Right ventricle myocardium inferior (tissue), 1 donor: ENCODE results near the gene TEX264. TPM values are rescaled to one million over a fixed set of nuclear protein-coding genes. Genes with fewer than 3 reads are reported as not detected.
"Not testable (repeated sequence)": the region's sequence is repeated elsewhere in the genome, so short reads cannot be mapped to it uniquely, and the experiment has no call there.

ENCODE experiments used
- ATAC-seq: fragments of 200-7000 bp; cut with Tn5 transposase; one replicate; pipeline ENCODE4 v1.9.1; 2020; ENCODE audit warnings: mild to moderate bottlenecking, moderate library complexity
- DNase-seq: peaks from one replicate; pipeline ENCODE4 v3.0.0; 2021; ENCODE audit errors: missing footprints
- intact Hi-C: fragments of 100-400 bp; cut with DNase I; formaldehyde crosslinking; loops from one replicate; pipeline ENCODE4 v1.11.0; 2022
- total RNA-seq: library from RNA; stranded (reverse); fragmentation: NEBNext Ultra II Directional; extraction: Animal tissue kit (Norgen Biotek cat#: 25700); gene quantifications from one replicate; pipeline ENCODE4 v1.2.1, GENCODE V29; 2021
- donor health status: DM: no; HTN: yes; CAD: no; lungs with severe emphysema.

The TEX264 gene
- total RNA-seq, 1 donor from 2014 or later, result 37.1 TPM

- DNase-seq (no peak), ATAC-seq (no peak)
- intact Hi-C loops, result no loop called here
Measured at GRCh38 chr3:51722362-51722761, 51.3 kb downstream of the TEX264 start.

GRCh38 chr3:51727500-51727899, 56.4 kb downstream of the TEX264 start:
- DNase-seq, result no peak
- intact Hi-C loops, result no loop called here
- no peak for ATAC-seq

- intact Hi-C loops, result no loop called here
- DNase-seq, result no peak
- no peak for ATAC-seq
Measured at GRCh38 chr3:51729042-51729633, 58.1 kb downstream of the TEX264 start.

GRCh38 chr3:51733859-51734571, 63.0 kb downstream of the TEX264 start:
- no peak for ATAC-seq
- no peak for DNase-seq
- intact Hi-C loops, result no loop called here

GRCh38 chr3:51734572-51734907, 63.5 kb downstream of the TEX264 start:
- DNase-seq (no peak), ATAC-seq (no peak)
- intact Hi-C loops, result no loop called here

GRCh38 chr3:51735039-51735438, 64.0 kb downstream of the TEX264 start:
- intact Hi-C loops, result no loop called here
- ATAC-seq (no peak), DNase-seq (no peak)

- intact Hi-C loops, result no loop called here
- DNase-seq (no peak), ATAC-seq (no peak)
Measured at GRCh38 chr3:51735950-51736349, 64.9 kb downstream of the TEX264 start.

- ATAC-seq (no peak), DNase-seq (no peak)
- intact Hi-C loops, result no loop called here
Measured at GRCh38 chr3:51739110-51739509, 68.1 kb downstream of the TEX264 start.

GRCh38 chr3:51742320-51742719, 71.3 kb downstream of the TEX264 start:
- DNase-seq, ATAC-seq, intact Hi-C loops: not testable (repeated sequence)

- intact Hi-C loops, ATAC-seq, DNase-seq: not testable (repeated sequence)
Measured at GRCh38 chr3:51742978-51743377, 71.9 kb downstream of the TEX264 start.

- intact Hi-C loops, result no loop called here
- DNase-seq (no peak), ATAC-seq (no peak)
Measured at GRCh38 chr3:51747840-51748239, 76.8 kb downstream of the TEX264 start.

GRCh38 chr3:51748327-51748726, 77.3 kb downstream of the TEX264 start:
- ATAC-seq (no peak), DNase-seq (no peak)
- intact Hi-C loops, result no loop called here

GRCh38 chr3:51750878-51751277, 79.8 kb downstream of the TEX264 start:
- intact Hi-C loops, result no loop called here
- no peak for DNase-seq
- ATAC-seq, result no peak

- ATAC-seq (no peak), DNase-seq (no peak)
- intact Hi-C loops, result no loop called here
Measured at GRCh38 chr3:51751287-51751686, 80.2 kb downstream of the TEX264 start.

Other genes starting within 250 kb of the TEX264 start
- 15.1 TPM for gene DCAF1, start 171.2 kb upstream of the TEX264 start, total RNA-seq
- gene RAD54L2, start 132.5 kb upstream of the TEX264 start, total RNA-seq, result 10.3 TPM
- 0.03 TPM for gene GRM2, start 35.8 kb downstream of the TEX264 start, total RNA-seq
- not detected for gene IQCF6, start 108.0 kb downstream of the TEX264 start, total RNA-seq
- gene IQCF2, start 190.4 kb downstream of the TEX264 start, total RNA-seq, result not detected
- not detected for gene IQCF5, start 204.3 kb downstream of the TEX264 start, total RNA-seq
- gene IQCF1, start 232.1 kb downstream of the TEX264 start, total RNA-seq, result not detected